ENCODE measurements around the gene HRH2. TPM values are rescaled to one million over a fixed set of nuclear protein-coding genes. Genes with fewer than 3 reads are reported as not detected.

HRH2 gene
- total and polyA plus RNA-seq, 9 of the 15 experiments (the other 6 are each of a cell fraction or from before 2014, with no cell fraction given), result 0.04 TPM; not detected in 8

DNA sequence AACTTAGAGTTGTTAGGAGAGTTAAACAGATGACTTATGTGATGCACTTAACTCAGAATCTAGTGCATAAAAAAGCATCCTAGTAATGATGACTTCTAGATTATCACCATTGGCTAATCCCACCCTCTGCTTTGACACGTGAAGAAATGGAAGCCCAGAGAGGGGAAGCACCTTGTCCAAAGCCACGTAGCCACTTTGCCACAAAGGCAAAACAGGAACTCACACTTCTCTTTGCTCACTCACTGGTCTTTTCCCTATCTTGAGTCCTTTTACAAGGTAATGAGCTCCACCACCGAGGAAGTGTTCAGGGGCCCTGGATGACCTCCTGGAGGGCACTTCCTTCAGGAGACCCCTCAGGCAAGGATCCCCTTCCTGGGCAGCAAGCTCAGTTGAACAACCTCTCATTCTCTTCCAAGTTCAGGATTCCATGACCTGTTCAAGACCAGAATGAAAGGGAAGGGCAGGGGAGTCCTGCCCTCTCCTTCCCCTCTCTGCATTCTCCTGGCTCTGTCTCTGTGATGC lies 89.7 kb downstream of the HRH2 start:
- no peak for DNase-seq (ENCODE audit: extremely low read depth in 1 of 4, low spot score in 3 of 4)
- no TSS peak for BruUV-seq (replicated peaks)
- no peak overlapping the region for H3K9ac ChIP-seq (ENCODE audit: insufficient read depth in 1 of 2, low read depth in 2 of 2, low read length in 2 of 2)
- ChIA-PET CTCF (ENCODE audit: low intra/inter-chr PET ratio) (no interaction called here), POLR2A (no interaction called here)
- H3K4me1 ChIP-seq (replicated peaks in 1 of 2; ENCODE audit: control insufficient read depth in 2 of 2, insufficient read depth in 2 of 2, low read length in 2 of 2), result no peaks in the 10 kb centered on the region
- no peak for FAIRE-seq
- no peaks in the 10 kb centered on the region for H3K36me3 ChIP-seq (ENCODE audit: control insufficient read depth, insufficient read depth, low read length)
- H3K27me3 ChIP-seq (ENCODE audit: control insufficient read depth in 2 of 2, insufficient read depth in 2 of 2, low read length in 2 of 2), result 0 out of 5 replicates have a peak, but pooled peaks cover 0 to 3% of the 10 kb centered on the region in 2 experiments
- H4K20me1 ChIP-seq (replicated peaks; ENCODE audit: control insufficient read depth, insufficient read depth, low read length), result no peaks in the 10 kb centered on the region; the same call in 1 of the 2 replicates
- H3K27ac ChIP-seq (ENCODE audit: extremely low read depth, low read depth, low read length), result no peak overlapping the region
- no peaks in the 10 kb centered on the region for H3K9me3 ChIP-seq (replicated peaks; ENCODE audit: control insufficient read depth, insufficient read depth, low read depth, low read length)
- in situ Hi-C loops (cut with MboI) (loop anchor here (25.0 kb wide), 2 partner anchors 840 to 1365 kb away; no protein-coding TSS in a partner anchor), intact Hi-C loops (cut with micrococcal nuclease) (no loop called here)
- 3% methylated on average over 3 of the region's 3 CpGs for WGBS (ENCODE audit: insufficient coverage, low coverage, missing lambda C conversion rate)
- H3K79me2 ChIP-seq (ENCODE audit: control insufficient read depth, insufficient read depth, low read length), result no peaks in the 10 kb centered on the region
- H3K9me1 ChIP-seq (ENCODE audit: control insufficient read depth, insufficient read depth, low read length), result no peaks in the 10 kb centered on the region
- no peak overlapping the region for H2AFZ ChIP-seq (ENCODE audit: low read depth, low read length)
- no peak overlapping the region for H3K4me2 ChIP-seq (ENCODE audit: insufficient read depth, low read length)
- H3K4me3 ChIP-seq, result no peak overlapping the region
- TF ChIP-seq ZNF583 (CRISPR knock-in tag; IDR thresholded peaks at IDR 0.05) (no peak), TFAP4 (CRISPR knock-in tag; IDR thresholded peaks at IDR 0.05; ENCODE audit: borderline replicate concordance) (no peak), SRSF3 (IDR thresholded peaks at IDR 0.05; ENCODE audit: insufficient read depth, low read length) (no peak), ZNF41 (CRISPR knock-in tag; conservative IDR thresholded peaks at IDR 0.05) (no peak), DDX20 (tag; IDR thresholded peaks at IDR 0.05; ENCODE audit: low read depth) (no peak), ZNF212 (CRISPR knock-in tag; IDR thresholded peaks at IDR 0.05) (no peak), ARID1B (IDR thresholded peaks at IDR 0.05) (no peak), ZNF124 (CRISPR knock-in tag; IDR thresholded peaks at IDR 0.05) (no peak), SMAD3 (CRISPR knock-in tag; conservative IDR thresholded peaks at IDR 0.05) (no peak), TCF7L2 (IDR thresholded peaks at IDR 0.05; ENCODE audit: low read depth, low read length) (no peak), MCM3 (IDR thresholded peaks at IDR 0.05) (no peak), CBFA2T2 (conservative IDR thresholded peaks at IDR 0.05) (no peak), HOXB6 (CRISPR knock-in tag; IDR thresholded peaks at IDR 0.05; ENCODE audit: borderline replicate concordance) (no peak)
- TF ChIP-seq, protein P1, sequence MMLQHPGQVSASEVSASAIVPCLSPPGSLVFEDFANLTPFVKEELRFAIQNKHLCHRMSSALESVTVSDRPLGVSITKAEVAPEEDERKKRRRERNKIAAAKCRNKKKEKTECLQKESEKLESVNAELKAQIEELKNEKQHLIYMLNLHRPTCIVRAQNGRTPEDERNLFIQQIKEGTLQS (IDR thresholded peaks at IDR 0.05), result no peak
- TF ChIP-seq, protein P1 (CRISPR knock-in tag; conservative IDR thresholded peaks at IDR 0.05), result no peak
- TF ChIP-seq, protein P2, sequence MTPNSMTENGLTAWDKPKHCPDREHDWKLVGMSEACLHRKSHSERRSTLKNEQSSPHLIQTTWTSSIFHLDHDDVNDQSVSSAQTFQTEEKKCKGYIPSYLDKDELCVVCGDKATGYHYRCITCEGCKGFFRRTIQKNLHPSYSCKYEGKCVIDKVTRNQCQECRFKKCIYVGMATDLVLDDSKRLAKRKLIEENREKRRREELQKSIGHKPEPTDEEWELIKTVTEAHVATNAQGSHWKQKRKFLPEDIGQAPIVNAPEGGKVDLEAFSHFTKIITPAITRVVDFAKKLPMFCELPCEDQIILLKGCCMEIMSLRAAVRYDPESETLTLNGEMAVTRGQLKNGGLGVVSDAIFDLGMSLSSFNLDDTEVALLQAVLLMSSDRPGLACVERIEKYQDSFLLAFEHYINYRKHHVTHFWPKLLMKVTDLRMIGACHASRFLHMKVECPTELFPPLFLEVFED (CRISPR knock-in tag; conservative IDR thresholded peaks at IDR 0.05), result no peak
- TF ChIP-seq, protein P3, sequence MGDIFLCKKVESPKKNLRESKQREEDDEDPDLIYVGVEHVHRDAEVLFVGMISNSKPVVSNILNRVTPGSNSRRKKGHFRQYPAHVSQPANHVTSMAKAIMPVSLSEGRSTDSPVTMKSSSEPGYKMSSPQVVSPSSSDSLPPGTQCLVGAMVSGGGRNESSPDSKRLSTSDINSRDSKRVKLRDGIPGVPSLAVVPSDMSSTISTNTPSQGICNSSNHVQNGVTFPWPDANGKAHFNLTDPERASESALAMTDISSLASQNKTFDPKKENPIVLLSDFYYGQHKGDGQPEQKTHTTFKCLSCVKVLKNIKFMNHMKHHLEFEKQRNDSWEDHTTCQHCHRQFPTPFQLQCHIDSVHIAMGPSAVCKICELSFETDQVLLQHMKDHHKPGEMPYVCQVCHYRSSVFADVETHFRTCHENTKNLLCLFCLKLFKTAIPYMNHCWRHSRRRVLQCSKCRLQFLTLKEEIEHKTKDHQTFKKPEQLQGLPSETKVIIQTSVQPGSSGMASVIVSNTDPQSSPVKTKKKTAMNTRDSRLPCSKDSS (IDR thresholded peaks at IDR 0.05; ENCODE audit: low read depth, partially characterized antibody), result no peak
- no peak for ATAC-seq
